ENCODE measurements around the gene WNT7A.
A peak's percentile ranks its signal among the peaks of the same experiment; 100 is the strongest.
"Not testable (repeated sequence)": the region's sequence is repeated elsewhere in the genome, so short reads cannot be mapped to it uniquely, and the experiment has no call there.

Gene WNT7A

GRCh38 chr3:13879946-13880810, at the start of gene WNT7A:
Gene WNT7A (minus strand): TSS chr3:13880071. CDS start chr3:13879816, 255 bp downstream.
- H3K4me3 ChIP-seq (ENCODE audit: low read depth, low read length), result no peak within 1 kb of the TSS
- peak; percentile 16 for TF ChIP-seq CTCF (IDR thresholded peaks at IDR 0.05; ENCODE audit: insufficient read depth, low read depth, low read length, missing control alignments)
- DNase-seq (ENCODE audit: low read depth), result no peak

DNA sequence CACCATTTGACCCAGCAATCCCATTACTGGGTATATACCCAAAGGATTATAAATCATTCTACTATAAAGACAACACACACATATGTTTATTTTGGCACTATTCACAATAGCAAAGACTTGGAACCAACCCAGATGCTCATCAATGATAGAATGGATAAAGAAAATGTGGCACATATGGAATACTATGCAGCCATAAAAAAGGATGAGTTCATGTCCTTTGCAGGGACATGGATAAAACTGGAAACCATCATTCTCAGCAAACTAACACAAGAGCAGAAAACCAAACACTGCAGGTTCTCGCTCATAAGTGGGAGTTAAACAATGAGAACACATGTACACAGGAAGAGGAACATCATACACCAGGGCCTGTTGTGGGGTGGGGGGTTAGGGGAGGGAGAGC, 48.9 kb upstream of the WNT7A start:
- not testable (repeated sequence) for DNase-seq (ENCODE audit: low read depth); H3K4me3 ChIP-seq (ENCODE audit: low read depth, low read length)

- no peak for TF ChIP-seq CTCF (IDR thresholded peaks at IDR 0.05; ENCODE audit: insufficient read depth, low read depth, low read length, missing control alignments)
- DNase-seq (ENCODE audit: low read depth), result no peak
- H3K4me3 ChIP-seq (ENCODE audit: low read depth, low read length), result no peak overlapping the region
Measured at GRCh38 chr3:13927295-13927694, 47.4 kb upstream of the WNT7A start.

DNA sequence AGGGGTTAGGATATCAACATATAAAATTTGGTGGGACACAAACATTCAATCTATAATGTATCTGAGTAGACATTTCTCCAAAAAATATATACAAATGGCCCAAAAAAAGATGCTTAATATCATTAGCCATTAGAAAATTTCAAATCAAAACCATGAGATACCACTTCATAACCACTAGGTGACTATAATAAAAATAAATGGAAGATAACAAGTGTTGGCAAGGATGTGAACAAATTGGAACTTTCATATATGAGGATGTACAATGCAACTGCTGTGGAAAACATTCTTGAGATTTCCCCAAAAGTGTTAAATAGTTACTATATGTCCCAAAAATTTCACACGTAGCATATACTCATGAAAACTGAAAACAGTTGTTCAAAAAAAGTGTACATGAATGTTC, 36.5 kb upstream of the WNT7A start:
- no peak for TF ChIP-seq CTCF (IDR thresholded peaks at IDR 0.05; ENCODE audit: insufficient read depth, low read depth, low read length, missing control alignments)
- DNase-seq (ENCODE audit: low read depth), result no peak
- no peak overlapping the region for H3K4me3 ChIP-seq (ENCODE audit: low read depth, low read length)

DNA sequence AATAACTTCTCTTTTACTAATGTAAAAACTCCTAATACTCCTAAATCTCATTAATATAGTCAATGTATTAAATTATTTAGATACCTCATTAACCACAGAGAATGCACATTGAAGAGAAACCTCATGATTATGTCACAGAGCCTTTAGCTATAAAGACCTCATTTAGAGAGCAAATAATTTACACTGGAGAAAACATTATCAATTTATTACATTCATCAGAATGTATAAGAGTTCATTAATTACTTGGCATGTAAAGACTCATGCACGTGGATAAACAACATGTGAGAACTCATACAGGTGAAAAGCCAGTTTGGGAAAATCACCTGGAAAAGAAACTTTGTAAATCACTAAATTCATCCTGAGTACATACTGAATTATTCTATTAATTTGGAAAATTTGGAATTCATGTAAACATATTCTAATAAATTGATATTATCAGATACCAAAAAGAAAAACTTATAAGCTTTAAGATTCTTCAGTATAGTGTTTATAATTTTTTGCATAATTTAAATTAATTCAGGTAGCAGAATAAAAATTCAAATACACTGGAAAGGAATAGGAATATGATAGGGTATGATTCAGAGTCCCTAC, 22.9 kb upstream of the WNT7A start:
- no peak for TF ChIP-seq CTCF (IDR thresholded peaks at IDR 0.05; ENCODE audit: insufficient read depth, low read depth, low read length, missing control alignments)

DNA sequence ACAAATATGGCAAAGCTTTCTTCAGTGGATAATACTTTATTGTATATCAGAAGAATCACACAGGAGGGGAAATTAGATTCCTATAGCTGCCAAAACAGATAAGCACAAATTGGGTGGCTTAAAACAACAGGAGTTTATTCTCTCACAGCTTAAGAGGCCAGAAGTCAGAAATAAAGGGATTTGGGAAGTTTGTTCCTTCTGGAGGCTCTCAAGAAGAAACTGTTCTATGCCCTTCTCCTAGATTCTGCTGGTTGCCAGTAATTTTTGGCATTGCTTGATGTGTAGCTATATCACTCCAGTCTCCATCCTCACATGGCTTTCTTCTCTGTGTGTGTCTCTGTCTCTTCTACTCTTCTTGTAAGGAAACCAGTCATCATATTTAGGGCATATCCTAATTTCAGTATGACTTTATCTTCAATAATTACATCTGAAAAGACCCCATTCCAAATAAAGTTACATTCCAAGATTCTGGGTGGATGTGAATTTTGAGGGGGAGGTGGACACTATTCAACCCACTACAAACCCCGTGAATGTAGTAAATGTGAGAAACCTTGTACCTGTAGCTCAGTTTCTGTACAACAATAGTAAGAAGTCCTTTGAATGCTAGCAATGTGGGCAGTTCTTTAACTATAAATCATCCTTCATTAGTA, 22.2 kb upstream of the WNT7A start:
- H3K4me3 ChIP-seq (ENCODE audit: low read depth, low read length), result no peak overlapping the region
- no peak for DNase-seq (ENCODE audit: low read depth)
- no peak for TF ChIP-seq CTCF (IDR thresholded peaks at IDR 0.05; ENCODE audit: insufficient read depth, low read depth, low read length, missing control alignments)

More for the DNA sequence above, 22.9 kb upstream of the WNT7A start:
- H3K4me3 ChIP-seq (ENCODE audit: low read depth, low read length), result no peak overlapping the region
- DNase-seq (ENCODE audit: low read depth), result no peak

DNA sequence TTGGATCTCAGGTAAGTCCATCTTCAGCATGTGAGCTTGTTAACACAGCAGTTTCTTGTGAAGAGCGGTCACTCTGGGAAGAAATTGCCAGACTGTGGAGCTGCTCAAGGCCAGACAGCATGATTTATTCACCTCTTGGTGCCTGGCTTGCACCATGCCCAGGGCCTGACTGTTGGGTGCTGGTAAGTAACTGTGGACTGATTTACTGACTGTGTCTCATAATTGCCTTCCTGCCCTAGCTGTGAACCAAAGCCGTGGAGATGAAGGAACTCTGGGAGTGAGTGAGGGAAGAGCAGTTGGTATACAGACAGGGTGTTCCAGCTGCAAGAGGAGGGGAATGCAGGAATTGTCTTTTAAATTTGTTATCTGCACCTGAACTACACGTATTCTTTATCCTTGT, 18.5 kb upstream of the WNT7A start:
- no peak for DNase-seq (ENCODE audit: low read depth)
- no peak overlapping the region for H3K4me3 ChIP-seq (ENCODE audit: low read depth, low read length)
- TF ChIP-seq CTCF (IDR thresholded peaks at IDR 0.05; ENCODE audit: insufficient read depth, low read depth, low read length, missing control alignments), result no peak
